Endothelial cell of umbilical vein (primary cell): ENCODE results near the gene TXNRD2. TPM values are rescaled to one million over a fixed set of nuclear protein-coding genes. Genes with fewer than 3 reads are reported as not detected.

Experiments
- BruUV-seq: library from RNA; stranded (reverse); fragments of 400-500 nt; replicated peaks from 2 replicates; lab custom pipeline; 2021; lab: Mats Ljungman, UMichigan
- CTCF ChIA-PET: fragments of 300-600, 350-600 bp; sonication (Branson Sonifier 250); formaldehyde crosslinking; loops from one replicate; lab custom pipeline; 2021; ENCODE audit warnings: antibody characterized with exemption, inconsistent platforms; lab: Charles Lee
- POLR2A ChIA-PET: fragments of 300-600, 350-600 bp; sonication (Branson Sonifier 250); formaldehyde crosslinking; loops from one replicate; lab custom pipeline; 2021; ENCODE audit warnings: antibody characterized with exemption, inconsistent platforms; lab: Charles Lee
- DNase-seq: peaks from one replicate; pipeline ENCODE4 v3.0.0-alpha.2; 2011; ENCODE audit warnings: low read depth, low spot score
- FAIRE-seq: peaks from 2 replicates; lab custom pipeline; 2011; peaks lifted over from hg19 to GRCh38; lab: Jason Lieb, UNC
- H2AFZ ChIP-seq: 2 replicates; pipeline ENCODE4 v1.6.0; 2012; ENCODE audit warnings: low read depth, low read length, control low read depth, inconsistent platforms
- H3K27ac ChIP-seq: 2 replicates; pipeline ENCODE4 v1.5.1; 2011; ENCODE audit warnings: low read depth, mild to moderate bottlenecking, control low read depth, low read length, moderate library complexity; ENCODE audit not compliant: insufficient read depth
- H3K27me3 ChIP-seq, 2 experiments: 2 replicates each; pipeline versions ENCODE4 v1.6.0 to v1.6.1; 2011; ENCODE audit warnings: low read length in 2 of 2, mixed read lengths in 1 of 2; ENCODE audit not compliant: control insufficient read depth in 2 of 2, insufficient read depth in 2 of 2
- H3K36me3 ChIP-seq, 2 experiments: 2 replicates in 1 of 2; 3 replicates in 1 of 2; pipeline ENCODE4 v1.5.1; 2011; ENCODE audit warnings: low read length in 2 of 2, mild to moderate bottlenecking in 1 of 2, moderate library complexity in 1 of 2; ENCODE audit not compliant: control insufficient read depth in 2 of 2, insufficient read depth in 2 of 2; ENCODE audit errors: extremely low read depth in 1 of 2
- H3K4me1 ChIP-seq: 3 replicates; pipeline ENCODE4 v1.5.1; 2011; ENCODE audit warnings: mild to moderate bottlenecking, low read length; ENCODE audit not compliant: control insufficient read depth, insufficient read depth; ENCODE audit errors: extremely low read depth
- H3K4me2 ChIP-seq: 2 replicates; pipeline ENCODE4 v1.6.1; 2011; ENCODE audit warnings: low read length, control low read depth, mixed read lengths; ENCODE audit not compliant: insufficient read depth
- H3K4me3 ChIP-seq, 3 experiments: fragments of 200-600 bp in 1 of 3; sonication (generic), shearing (Covaris generic) in 1 of 3; replicated peaks in 1 of 3; 2 replicates each; pipeline ENCODE4 v1.5.1; 2011 to 2016; ENCODE audit warnings: control low read depth in 3 of 3, low read length in 3 of 3, mild to moderate bottlenecking in 2 of 3, inconsistent platforms in 1 of 3, low read depth in 1 of 3, moderate library complexity in 1 of 3; ENCODE audit not compliant: insufficient read depth in 1 of 3
- H3K79me2 ChIP-seq: 2 replicates; pipeline ENCODE4 v1.6.0; 2012; ENCODE audit warnings: low read length, inconsistent platforms; ENCODE audit not compliant: control insufficient read depth, insufficient read depth
- H3K9ac ChIP-seq: replicated peaks from 2 replicates; pipeline ENCODE3; 2011; ENCODE audit warnings: low read length, control low read depth; ENCODE audit not compliant: insufficient read depth; ENCODE audit errors: extremely low read depth
- H3K9me1 ChIP-seq: replicated peaks from 3 replicates; pipeline ENCODE4 v1.6.0; 2011; ENCODE audit warnings: mild to moderate bottlenecking, low read length; ENCODE audit not compliant: control insufficient read depth, insufficient read depth; ENCODE audit errors: extremely low read depth
- H3K9me3 ChIP-seq: replicated peaks from 2 replicates; pipeline ENCODE4 v1.5.1; 2012; ENCODE audit warnings: low read length, inconsistent platforms; ENCODE audit not compliant: control insufficient read depth, insufficient read depth
- H4K20me1 ChIP-seq: replicated peaks from 2 replicates; pipeline ENCODE3; 2011; ENCODE audit warnings: mild to moderate bottlenecking, low read length; ENCODE audit not compliant: control insufficient read depth, insufficient read depth; ENCODE audit errors: extremely low read depth
- EZH2 ChIP-seq: IDR thresholded peaks from 2 replicates; pipeline ENCODE4 v1.6.1; 2012; ENCODE audit warnings: borderline replicate concordance, low read depth, mild to moderate bottlenecking, moderate library complexity, low read length, inconsistent platforms; ENCODE audit not compliant: severe bottlenecking
- FOS ChIP-seq: IDR thresholded peaks from 2 replicates; pipeline ENCODE4 v1.6.1; 2011; ENCODE audit warnings: mild to moderate bottlenecking, low read length, moderate library complexity, borderline replicate concordance; ENCODE audit not compliant: insufficient read depth
- GATA2 ChIP-seq: IDR thresholded peaks from 2 replicates; pipeline ENCODE4 v1.7.0; 2011; ENCODE audit warnings: low read depth, mild to moderate bottlenecking, moderate library complexity, mixed read lengths, low read length; ENCODE audit not compliant: insufficient read length, insufficient read depth
- JUN ChIP-seq: IDR thresholded peaks from 2 replicates; pipeline ENCODE4 v1.6.1; 2011; ENCODE audit warnings: borderline replicate concordance, low read depth; ENCODE audit not compliant: insufficient read length, insufficient read depth
- MAX ChIP-seq: IDR thresholded peaks from 2 replicates; pipeline ENCODE4 v1.6.1; 2011; ENCODE audit not compliant: insufficient read depth, insufficient read length
- MYC ChIP-seq: IDR thresholded peaks from one replicate; pipeline ENCODE4 v1.6.1; 2011; ENCODE audit warnings: mild to moderate bottlenecking, low read depth, low read length
- POLR2A ChIP-seq: IDR thresholded peaks from 2 replicates; pipeline ENCODE4 v1.6.1; 2012; ENCODE audit warnings: low read depth, mild to moderate bottlenecking, control low read depth, low read length
- POLR2AphosphoS5 ChIP-seq: IDR thresholded peaks from 2 replicates; pipeline ENCODE4 v1.6.1; 2012; ENCODE audit warnings: low read depth, mild to moderate bottlenecking, control low read depth, low read length, moderate library complexity; ENCODE audit not compliant: insufficient read depth
- dilution Hi-C: fragments of 300-500 bp; cut with MboI; formaldehyde crosslinking; loops from one replicate; pipeline ENCODE4 v1.15.0; 2019; ENCODE audit warnings: low sequenced_read_pairs; ENCODE audit not compliant: extremely low pct_ligation_motif_present
- intact Hi-C: fragments of 100-400 bp; cut with micrococcal nuclease; formaldehyde crosslinking; loops from one replicate; pipeline ENCODE4 v1.10.0; 2022
- polyA plus RNA-seq, 4 experiments: library from polyadenylated mRNA; depleted of rRNA in 3 of 4; stranded (reverse) in 3 of 4; unstranded in 1 of 4; fragments of >200 nt; gene quantifications; 2 replicates each; pipeline versions ENCODE4 v1.2.1 to v1.2.3, GENCODE V29; 2011 to 2012; ENCODE audit warnings: missing spikeins in 1 of 4
- total RNA-seq: library from RNA; stranded (reverse); gene quantifications from 2 replicates; pipeline ENCODE4 v1.2.3, GENCODE V29; 2021
- TF ChIP-seq, protein P1 (sequence below), 2 donors: IDR thresholded peaks; 1 replicate in 1 of 2; 2 replicates in 1 of 2; pipeline ENCODE4 v1.5.1; 2011; ENCODE audit warnings: low read length in 2 of 2, mild to moderate bottlenecking in 2 of 2, moderate library complexity in 2 of 2, control low read depth in 1 of 2, inconsistent platforms in 1 of 2, low read depth in 1 of 2; ENCODE audit not compliant: insufficient read depth in 1 of 2; ENCODE audit errors: extremely low read depth in 1 of 2

The TXNRD2 gene
- total and polyA plus RNA-seq, 2 donors (not counting 3 experiments of a cell fraction or from before 2014, with no cell fraction given), result 211 to 440 TPM

DNA sequence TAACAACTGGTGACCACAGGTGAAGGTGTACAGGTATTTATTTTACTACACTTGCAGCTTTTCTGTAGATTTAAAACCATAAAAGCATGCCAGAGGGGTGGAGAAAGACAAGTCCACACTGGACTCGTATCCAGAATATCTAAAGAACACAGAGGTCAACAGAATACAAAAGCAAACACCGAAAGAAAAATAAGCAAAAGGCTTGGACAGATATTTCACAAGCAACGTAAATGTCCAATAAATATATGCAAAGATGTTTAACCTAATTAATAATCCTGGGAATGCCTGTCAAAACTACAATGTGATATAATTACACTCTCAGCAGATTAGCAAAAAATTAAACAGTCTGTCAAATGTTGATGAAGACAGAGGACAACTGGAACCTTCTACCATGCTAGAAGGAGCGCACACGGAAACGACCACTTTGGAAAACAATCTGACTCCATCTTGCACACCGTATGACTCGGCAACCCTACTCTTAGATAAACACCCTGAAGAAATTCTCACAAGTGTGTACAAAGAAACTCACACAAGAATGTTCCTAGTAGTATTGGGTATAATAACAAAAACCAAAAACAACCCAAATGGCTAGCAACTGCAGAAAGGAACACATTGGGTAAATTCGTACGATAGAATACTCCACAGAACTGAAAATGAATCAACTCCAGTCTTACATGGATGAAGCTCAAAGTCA, 114.1 kb downstream of the TXNRD2 start:
- Histone ChIP-seq H3K79me2 (no peaks in the 10 kb centered on the region), H3K4me1 (no peaks in the 10 kb centered on the region), H3K36me3 (no peaks in the 10 kb centered on the region), H3K27me3 (no peaks in the 10 kb centered on the region), H3K9me3 (no peaks in the 10 kb centered on the region), H4K20me1 (no peaks in the 10 kb centered on the region), H3K4me3 (no peak overlapping the region), H3K9me1 (no peaks in the 10 kb centered on the region), H2AFZ (no peak overlapping the region), H3K4me2 (no peak overlapping the region), H3K27ac (no peak overlapping the region), H3K9ac (no peak overlapping the region)
- FAIRE-seq (peak; percentile 64), DNase-seq (no peak)
- POLR2A ChIA-PET, result no interaction called here
- CTCF ChIA-PET, result no interaction called here
- BruUV-seq, result no TSS peak
- intact Hi-C loops (no loop called here), dilution Hi-C loops (no loop called here)
- TF ChIP-seq FOS (no peak), EZH2 (no peak), MAX (no peak), POLR2AphosphoS5 (no peak), POLR2A (no peak), GATA2 (no peak), MYC (no peak), JUN (no peak)
- TF ChIP-seq, protein P1, sequence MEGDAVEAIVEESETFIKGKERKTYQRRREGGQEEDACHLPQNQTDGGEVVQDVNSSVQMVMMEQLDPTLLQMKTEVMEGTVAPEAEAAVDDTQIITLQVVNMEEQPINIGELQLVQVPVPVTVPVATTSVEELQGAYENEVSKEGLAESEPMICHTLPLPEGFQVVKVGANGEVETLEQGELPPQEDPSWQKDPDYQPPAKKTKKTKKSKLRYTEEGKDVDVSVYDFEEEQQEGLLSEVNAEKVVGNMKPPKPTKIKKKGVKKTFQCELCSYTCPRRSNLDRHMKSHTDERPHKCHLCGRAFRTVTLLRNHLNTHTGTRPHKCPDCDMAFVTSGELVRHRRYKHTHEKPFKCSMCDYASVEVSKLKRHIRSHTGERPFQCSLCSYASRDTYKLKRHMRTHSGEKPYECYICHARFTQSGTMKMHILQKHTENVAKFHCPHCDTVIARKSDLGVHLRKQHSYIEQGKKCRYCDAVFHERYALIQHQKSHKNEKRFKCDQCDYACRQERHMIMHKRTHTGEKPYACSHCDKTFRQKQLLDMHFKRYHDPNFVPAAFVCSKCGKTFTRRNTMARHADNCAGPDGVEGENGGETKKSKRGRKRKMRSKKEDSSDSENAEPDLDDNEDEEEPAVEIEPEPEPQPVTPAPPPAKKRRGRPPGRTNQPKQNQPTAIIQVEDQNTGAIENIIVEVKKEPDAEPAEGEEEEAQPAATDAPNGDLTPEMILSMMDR (IDR thresholded peaks at IDR 0.05; ENCODE audit: extremely low read depth in 1 of 2, insufficient read depth in 1 of 2, low read depth in 1 of 2, low read length in 2 of 2), result no peak
